GM18868 (cell line): ENCODE measurements around the gene TTC38.

Experiments used
- ATAC-seq: cut with Tn5 transposase; IDR thresholded peaks from one replicate; pipeline ENCODE4 v1.9.1; 2021; ENCODE audit warnings: mild to moderate bottlenecking, moderate library complexity; ENCODE audit not compliant: unreplicated experiment

TTC38 gene

DNA sequence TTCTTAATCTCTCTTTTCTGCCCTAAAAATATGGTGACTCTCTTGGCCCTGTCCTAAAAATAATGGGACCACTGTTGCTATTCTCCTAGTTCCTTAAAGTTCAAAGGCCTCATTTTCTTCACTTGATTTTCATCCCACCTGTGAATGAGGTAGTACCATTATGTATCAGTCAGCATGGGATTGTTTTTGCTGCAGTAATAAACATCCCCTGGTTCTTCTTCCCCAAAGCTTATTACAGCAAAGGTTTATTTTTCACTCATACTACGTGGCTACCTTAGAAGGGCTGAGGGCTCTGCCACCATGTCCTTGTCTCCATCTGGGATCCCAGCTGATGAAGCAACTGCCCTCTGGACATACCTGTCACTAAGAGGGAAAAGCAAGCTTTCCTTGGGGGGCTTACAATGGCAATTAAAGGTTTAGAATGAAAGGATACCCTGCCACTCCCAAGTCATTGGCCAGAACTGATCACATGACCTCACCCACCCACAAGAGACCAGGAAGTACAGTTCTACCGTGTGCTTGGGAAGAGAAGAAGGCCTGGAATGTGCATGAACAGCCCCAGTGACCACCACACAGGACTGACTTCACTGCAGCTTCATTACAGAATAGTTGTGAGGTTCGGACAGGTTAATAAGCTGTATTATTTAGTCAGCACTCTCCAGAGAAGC lies 7.8 kb downstream of the TTC38 start:
- ATAC-seq, result no peak

DNA sequence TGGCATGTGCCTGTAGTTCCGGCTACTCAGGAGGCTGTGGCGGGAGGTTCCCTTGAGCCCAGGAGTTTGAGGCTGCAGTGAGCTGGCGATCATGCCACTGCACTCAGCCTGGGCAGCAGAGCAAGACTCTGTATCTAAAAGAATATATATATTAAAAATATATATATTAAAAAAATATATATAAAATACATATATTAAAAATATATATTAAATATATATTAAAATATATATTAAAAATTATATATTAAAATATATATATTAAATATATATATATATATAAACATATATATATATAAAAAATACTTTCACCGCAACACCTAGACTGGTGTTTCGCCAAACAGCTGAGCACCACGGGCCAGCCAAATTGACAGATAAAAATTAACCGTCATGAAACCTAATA lies 8.8 kb downstream of the TTC38 start:
- ATAC-seq, result no peak

DNA sequence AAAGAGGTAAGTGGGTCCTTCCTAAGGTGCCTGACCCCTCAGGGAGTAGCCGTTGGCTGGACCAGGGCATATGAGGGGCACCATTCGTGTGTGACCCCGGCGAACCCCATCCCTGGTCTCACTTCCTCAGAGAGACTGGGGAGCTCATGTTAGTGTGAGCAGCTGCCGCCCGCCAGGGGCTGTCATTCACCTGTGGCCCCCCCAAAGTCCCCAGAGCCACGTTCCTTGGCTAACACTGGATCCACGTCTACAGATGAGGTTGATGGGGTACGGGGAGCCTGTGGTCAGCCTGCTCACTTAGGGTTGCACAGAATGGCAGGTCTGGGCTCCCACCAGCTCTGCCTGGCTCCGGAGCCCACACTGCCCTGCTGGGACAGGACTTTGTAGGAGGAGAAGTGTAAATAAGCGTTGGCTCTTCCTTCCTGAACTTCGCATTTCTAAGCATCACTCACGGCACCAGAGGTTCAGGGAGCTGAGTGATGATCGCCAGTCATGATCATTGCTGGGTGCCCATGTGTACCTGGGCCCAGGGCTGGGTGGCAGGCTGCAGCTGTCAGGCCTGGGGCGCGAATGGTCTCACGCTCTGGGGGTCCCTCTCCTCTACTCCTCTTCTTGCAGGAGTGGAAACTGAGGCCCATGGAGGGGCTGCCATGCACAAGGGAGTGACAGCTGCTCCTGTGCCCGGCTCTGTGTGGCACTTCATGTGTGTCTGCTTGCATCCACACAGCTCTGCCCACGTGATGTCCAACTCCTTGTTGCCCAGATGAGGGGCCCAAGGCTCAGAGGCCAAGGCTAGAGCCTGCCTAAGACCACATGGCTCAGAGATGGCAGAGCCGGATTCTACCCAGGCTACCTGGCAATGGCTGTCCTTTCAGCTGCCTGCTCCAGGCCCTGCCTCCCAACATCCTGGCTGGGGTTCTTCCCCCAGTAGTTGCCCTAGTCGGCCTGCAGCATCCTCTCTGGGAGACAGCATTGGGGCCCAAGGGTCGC lies 11.1 kb downstream of the TTC38 start:
- ATAC-seq, result no peak

DNA sequence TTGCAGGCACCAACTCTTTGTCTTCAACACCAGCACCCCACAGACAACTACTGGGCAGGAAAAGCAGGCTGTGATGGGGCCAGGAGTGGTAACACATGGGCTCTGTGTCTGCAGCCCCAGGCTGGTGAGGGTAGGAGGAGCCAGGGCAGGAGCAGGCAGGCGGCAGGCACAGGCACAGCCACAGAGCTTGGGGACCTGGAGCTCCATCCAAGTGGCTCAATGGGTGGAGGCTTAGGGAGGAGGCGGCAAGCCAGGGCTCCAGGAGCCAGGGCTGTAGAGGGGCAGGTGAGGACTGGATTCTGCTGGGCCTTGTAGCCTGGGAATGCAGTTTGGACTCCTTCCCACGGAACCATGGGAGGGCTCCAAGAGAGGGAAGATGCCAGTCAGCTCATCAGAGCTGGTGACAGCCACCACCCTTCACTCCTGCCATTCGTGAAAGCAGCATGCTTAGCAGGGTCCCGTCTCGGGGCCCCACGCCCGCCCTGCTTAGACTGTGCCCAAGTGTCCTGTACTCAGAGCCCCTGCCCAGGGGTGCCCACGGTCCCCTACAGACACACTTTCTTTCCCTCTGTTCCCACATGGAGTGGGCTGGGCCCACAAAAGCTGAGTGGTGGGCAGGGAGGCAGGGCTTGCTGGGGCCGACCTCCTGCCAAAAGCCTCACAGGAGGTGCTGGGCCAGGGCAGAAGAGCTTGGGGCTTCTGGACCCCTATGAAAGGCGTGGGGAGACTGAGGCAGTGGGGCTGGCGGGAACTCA lies 12.4 kb downstream of the TTC38 start:
- no peak for ATAC-seq

DNA sequence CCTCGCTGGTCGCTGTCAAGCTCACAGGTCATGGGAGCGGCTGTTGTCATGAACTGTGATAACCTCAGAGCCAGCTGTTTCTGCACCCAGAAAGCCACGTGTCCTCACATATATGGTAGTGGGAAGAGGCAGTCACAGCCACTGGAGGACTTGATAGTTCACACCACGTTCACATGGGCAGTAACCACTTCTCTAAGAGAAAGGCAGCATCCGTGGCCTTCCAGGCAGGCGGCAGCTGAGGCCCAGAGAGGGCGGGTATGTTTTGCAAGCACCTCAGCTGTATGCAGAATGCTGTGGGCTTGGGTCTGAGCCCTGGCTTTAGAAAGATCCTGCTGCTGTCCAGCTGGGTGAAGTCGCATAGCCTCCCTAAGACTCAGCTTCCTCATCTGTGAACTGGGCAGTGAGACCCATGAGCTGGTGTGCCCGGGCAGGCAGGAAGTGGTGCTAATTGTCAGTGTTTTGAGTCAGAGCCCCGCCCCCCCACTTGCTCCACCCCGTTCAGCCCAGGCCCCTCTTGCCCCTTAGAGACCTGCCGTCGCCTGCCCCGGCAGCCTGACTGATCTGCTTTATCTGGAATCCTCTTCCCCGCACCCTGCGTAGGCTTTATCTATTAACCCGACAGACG lies 13.3 kb downstream of the TTC38 start:
- no peak for ATAC-seq

DNA sequence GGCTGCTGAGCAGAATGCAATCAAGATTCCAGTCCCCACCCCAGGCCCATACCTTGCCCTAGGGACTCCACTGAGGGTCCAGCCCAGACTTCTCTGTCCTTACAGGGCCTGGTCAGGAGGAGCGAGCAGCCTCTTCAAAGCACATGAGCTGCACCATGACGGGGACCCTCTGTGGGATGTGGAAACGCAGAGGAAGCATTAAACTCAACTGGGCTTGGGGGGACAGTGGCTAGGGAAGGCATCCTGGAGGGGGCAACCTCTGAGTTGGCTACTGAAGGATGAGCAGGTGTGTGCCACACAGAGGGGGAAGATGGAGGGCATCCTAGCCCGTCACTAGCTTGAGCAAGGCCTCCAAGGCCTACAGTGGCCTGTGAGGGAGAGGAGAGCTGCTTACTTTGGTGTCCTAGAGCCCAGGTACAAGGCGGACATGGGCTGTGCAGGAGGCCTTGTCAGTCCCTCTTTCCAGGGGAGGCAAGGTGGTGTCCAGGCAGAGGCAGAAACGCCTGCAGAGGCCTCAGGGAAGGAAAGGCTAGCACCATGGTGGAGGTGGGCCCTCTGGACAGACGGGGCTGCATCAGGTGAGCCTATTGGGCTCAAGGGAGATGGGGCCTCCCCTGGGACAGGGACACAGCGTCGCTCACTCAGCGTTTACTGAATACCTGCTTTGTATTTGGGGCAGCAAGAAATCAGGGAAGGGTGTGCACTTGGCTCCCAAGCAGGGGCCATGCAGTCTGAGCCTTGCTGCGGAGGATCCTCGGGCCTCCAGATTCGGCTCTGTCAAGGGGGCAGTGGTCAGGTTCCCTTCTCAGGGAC lies 14.3 kb downstream of the TTC38 start:
- no peak for ATAC-seq

DNA sequence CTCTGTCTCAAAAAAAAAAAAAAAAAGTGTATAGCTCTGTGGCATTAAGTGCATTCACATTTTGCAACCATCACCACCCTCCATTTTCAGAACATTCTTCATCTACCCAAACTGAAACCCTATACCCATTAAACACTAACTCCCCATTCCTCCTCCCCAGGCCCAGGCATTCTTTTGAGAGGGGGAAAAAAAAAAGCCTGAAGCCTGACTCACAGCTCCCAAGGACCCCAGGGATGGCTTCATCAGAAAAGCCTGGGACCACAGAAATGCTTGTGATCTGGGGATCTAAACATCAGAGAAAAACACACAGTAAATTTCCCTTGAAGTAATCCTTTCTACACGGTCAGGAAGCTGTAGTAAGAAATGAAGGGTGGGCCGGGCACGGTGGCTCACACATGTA lies 18.2 kb downstream of the TTC38 start:
- no peak for ATAC-seq

DNA sequence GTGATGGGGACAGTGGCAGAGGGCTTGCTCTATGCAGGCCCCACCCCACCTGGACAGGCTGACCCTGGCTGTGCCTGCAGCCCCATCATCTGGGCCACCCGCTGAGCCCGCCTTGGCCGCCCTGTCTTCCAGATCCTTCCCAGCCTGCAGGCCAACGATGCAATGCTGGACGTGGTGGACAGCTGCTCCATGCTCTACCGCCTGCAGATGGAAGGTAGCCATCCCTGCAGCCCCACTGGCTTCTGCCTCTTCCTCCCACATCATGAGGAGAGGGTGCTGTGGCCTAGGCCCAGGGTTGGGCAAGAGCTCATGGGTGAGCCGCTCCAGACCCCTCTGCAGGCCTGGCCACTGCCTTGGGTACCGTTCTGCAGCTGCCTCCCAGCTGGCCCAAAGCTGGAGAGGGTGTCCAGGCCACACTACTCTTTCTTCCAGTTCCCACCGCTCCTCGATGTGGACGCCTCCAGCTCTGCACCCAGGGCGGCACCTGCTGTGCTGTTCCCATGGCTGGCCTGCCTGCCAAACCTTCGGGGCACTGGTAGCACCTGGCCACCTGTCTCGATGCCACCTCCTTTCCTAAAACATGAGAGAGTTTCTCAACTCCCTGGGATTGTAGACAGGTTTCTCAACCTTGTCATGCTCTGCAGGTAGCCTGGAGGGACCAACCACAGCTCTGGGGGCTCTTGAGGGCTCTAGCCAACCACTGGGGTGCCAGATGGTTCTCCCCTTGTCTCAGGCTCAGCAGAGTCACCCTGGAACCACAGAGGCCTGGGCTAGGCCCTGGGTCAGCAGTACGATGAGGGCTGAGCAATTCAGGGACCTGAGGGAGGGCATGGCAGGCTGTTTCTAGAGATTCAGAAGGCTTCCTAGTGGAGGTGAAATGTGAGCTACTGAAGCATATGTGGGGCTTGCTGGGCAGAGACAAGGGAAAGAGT lies 19.4 kb downstream of the TTC38 start:
- no peak for ATAC-seq

DNA sequence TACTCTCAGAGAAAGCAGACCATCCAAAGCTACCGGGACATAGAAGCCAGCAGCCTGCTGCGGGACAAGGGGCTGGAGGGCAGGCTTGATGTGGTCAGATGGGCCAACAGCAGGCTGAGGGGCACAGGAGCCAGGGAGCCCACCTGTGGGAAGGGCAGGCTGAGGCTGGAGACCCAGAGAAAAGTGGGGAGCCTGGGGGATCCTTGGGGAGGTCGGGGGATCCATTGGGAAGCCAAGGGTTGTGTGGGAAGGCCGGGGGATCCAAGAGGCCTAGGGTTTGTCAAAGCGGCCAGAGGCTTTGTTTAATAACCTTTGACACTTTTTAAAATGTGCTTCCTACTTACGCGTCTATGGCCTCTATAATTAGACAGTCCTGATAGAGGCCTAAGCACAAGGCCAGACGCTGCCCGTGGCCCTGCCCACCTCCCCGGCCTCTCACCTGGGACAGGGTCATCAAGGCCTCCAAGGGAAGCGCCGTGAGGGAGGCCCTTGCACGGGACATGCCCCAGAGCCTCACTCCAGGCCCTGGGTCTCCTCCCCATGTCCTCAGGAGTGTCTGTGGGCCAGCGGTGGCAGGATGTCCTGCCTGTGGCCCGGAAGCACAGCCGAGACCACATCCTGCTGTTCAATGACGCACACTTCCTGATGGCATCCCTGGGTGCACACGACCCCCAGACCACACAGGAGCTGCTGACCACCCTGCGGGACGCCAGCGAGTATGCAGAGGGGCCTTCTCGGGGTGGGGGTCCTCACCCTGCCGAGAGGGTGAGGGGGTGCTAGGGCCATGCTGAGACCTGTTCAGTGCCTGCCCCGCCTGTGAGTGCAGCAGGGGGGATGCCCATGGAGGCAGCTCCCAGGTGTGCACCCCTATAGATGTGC lies 20.3 kb downstream of the TTC38 start:
- ATAC-seq, result no peak

DNA sequence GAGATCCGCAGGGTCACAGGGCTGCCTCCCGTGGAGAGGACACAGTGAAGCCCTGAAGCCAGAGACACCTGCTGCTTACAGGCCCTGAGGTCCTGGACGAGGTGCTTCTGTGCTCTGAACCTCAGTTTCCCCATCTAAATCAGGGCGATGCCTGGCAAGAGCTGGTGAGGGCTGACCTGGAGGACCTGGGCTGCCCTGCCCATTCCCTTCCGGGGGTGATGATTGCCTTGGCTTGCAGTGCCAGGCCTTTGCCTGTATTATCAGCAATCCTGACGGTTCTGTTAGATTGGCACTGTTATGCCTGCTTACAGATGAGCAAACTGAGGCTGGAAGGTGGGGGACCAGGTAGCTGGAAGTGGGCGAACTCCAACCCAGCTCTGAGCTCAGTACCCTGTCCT lies 21.0 kb downstream of the TTC38 start:
- no peak for ATAC-seq

DNA sequence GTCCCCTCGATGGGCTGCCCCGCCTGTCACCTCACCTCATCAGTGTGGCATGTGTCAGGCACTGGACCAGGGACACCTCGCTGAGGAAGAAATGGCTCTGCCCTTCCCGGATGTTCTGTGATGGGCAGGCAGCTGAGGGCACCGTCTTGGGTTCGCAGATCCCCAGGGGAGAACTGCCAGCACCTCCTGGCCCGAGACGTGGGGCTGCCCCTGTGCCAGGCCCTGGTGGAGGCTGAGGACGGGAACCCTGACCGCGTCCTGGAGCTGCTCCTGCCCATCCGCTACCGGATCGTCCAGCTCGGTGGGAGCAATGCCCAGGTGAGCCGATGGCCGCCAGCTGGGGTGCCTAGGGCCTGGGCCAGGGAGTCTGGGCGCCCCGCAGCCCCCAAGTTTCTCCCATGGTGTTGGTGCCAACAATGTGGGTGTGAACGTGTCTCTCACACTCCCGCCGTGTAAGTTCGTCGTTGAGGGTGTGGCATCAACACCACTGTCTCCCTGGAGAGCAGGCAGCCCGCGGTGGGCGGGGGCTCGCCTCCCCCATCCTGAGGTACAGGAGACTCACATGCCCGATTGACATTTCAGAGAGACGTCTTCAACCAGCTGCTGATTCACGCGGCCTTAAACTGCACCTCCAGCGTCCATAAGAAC lies 21.6 kb downstream of the TTC38 start:
- ATAC-seq, result no peak

DNA sequence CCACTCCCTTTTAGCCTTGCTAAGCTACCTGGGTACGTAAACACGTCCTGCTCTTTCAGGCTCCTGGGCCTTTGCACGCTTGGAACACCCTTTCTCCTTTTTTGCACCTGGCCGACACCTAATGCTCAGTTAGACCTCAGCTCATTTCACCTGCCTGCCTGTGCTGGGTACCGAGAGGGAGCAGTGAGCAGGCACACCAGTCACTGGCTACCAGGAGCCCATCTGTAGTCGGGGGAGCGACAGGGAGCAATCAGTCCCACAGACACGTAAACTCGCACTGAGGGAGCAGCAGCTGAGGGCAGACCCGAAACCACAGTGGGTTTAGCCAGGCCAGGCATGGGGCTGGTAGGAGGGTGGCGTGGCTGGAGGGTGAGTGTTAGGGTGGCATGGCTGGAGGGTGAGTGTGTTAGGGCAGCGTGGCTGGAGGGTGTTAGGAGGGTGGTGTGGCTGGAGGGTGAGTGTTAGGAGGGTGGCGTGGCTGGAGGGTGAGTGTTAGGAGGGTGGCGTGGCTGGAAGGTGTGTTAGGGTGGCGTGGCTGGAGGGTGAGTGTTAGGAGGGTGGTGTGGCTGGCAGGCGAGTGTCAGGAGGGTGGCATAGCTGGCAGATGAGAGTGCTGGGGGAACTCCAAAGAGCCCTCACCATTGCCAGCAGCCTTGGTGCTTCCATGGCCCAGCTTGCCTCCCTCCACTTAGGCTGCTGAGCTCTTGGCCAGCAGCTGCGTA lies 22.5 kb downstream of the TTC38 start:
- ATAC-seq, result no peak

DNA sequence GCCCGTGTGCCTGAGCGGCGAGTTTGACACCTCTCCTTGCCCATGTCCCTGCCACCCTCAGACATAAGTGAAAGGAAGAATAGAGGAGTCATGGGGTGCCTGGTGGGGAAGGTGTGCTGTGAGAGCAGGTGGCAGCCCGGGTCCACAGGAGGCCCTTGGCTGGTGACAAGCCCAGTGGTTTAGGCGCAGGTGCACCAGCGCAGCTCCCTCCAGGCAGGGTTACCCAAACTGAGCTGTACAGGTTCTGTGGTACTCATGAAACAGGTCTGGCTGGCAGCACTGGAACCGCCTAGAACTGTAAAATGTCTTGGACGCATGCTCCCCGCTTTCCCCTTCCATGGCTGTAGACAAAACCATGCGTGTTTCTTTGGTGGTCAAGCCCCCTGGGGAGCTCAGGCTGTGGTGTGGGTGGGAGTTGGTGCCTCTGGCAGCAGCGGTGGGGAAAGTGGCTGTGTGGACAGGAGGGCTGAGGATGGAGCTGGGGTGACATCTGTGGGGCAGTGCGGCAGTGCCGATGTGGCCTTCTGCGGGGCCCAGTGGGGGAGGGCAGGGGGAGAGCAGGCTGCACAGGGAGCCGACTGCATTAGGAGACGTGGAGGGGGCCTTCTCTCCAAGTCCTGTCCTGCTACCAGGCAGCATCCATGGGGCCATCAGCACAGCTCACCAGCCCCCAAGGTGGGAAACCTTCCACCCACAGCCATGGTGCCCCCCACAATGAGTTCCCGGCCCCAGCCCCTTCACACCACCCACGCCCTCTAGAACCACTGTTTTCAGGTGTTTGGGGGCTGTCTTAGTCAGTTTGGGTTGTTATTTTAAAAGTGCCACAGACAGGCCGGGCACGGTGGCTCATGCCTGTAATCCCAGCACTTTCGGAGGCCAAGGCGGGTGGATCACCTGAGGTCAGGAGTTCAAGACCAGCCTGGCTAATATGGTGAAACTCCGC lies 23.3 kb downstream of the TTC38 start:
- ATAC-seq, result no peak

DNA sequence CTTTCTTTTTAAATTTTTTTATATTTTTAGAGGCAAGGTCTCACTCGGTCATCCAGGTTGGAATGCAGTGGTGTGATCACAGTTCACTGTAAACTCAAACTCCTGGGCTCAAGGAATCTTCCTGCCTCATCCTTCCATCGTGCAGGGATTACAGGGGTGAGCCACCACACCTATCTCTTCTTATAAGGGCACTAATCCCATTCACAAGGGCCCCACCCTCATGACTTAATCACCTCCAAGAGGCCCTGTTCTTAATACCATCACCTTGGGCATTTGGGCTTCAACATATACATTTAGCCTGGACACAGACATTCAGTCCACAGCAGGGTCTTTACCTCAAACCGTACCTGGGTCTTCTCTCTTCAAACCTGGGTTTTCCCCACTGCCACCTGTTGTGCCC lies 24.4 kb downstream of the TTC38 start:
- no peak for ATAC-seq

DNA sequence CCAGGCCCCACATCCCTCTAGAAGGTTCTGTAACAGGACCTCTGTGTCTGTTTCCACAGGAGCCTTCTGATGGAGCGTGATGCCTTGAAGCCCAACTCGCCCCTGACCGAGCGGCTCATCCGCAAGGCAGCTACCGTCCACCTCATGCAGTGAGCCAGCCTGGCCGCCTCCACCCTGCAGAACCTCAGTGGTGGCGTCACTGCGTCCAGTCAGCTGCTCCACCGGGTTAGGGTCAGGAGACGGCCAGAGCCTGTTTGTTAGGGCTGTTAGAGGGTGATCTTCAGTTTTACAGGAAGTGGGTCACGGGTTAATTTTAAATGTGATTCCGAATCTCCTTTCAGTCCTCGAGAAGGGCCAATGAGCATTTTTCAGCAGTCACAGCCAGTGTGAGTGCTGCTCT lies 24.9 kb downstream of the TTC38 start:
- ATAC-seq, result no peak
